SIG-M5 treated with dmso at 0.1 percent for 504 hours (cell line): ENCODE measurements around the gene SEC14L5.

Experiments
- DNase-seq: peaks from one replicate; lab custom pipeline; 2025; ENCODE audit not compliant: unreplicated experiment; lab: John Stamatoyannopoulos, UW

SEC14L5 gene

DNA sequence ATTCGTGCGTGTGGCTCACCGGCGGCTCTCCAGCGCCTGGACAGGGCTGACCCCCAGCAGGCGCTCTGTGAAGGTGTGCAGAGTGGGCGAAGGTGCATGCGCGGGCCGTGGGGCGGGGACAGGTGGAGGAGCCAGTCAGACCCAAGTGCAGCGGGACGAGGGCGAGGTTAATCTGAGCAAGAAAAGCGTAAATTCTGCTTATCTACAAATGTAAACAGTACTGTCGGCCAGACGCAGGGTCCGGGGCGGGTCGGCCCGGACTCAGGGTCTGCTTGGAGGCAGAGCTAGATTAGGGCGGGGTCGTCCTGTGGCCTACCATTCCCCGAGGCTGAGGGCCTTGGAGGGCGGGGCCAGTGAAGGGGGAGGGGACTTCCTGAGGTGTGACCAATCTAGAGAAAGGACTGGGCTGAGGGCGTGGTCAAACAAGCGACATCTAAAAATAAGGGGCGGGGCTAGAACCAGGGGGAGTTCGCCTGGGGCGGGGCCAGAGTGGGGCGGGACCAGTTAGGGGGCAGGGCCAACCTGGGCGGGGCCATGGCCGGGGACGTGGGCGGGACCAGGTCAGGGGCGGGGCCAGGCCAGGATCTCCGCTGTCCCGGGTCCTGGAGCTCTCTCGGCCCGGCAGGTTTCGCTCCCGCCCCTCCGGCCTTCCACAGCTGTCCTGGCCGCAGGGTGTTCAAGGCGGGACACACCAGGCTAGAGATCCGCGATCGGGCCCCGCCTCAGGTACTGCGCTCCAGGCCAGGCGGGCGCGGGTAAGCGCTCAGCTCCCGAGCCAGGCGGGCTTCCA, at the start of gene SEC14L5:
SEC14L5 (plus strand) TSS at position 611 of the 790 bp plus-strand sequence. CDS start 994 bp downstream, outside the sequence.
- peak; percentile 95 for DNase-seq

DNA sequence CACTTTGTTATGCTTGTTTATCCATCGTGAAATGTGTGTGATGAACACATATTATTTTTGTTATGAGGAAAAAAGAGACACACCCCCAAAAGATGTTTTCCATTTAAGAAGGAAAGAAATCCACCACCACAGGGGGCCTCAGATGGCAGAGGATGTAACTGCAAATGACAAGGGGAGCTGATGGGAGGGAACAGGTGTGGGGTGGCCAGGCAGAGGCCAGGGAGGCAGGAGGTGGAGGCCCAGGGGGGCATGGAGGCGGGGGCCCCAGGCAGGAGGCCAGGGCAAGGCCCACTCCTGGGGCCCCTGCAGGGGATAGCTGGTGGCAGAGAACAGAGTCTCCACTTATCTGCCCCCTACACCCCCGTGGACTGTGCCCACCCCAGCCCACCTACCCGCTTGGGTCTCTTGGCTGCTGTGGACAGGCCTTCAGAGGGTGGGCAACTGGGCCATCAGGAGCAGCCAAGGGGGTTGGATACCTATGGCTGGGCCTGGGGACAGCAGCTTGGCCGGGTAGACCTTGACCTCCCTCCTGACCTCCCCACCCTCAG, 49.2 kb upstream of the SEC14L5 start:
- no peak for DNase-seq

DNA sequence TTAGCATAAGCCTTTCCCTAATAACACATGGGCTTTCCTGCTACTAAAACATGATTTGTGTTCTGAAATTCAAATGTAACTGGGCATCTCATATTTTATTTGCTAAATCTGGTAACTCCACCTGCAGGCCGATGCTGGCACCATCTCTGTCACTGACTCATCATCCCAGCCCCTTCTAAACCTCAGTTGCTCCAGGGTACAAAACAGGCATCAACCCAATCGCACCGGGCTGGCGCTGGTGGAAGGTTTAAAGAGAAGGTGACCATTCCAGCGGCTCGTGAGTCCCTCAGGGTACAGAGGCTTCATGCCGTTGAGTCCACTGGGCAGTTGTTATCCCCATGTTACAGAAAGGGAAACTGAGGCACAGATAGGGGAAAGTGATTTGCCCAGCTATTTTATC, 48.3 kb upstream of the SEC14L5 start:
- DNase-seq = no peak

DNA sequence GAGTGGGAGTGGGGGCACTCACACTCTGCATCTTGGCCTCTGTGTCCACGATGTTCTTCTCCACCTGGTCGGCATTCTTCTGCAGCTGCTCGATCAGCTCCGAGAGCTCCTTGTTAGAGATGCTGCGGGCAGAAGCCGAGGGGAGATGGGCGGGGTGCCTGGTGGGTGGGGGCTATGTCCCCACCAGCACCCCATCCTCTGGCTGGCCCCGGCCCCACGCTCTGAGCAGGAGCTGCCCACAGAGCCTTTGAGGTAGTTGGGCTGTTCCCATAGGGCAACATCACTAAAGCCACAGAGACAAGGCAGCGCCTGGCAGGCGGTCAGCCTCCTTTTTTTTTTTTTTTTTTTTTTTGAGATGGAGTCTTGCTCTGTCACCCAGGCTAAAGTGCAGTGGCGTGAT, 47.3 kb upstream of the SEC14L5 start:
- DNase-seq = no peak

DNA sequence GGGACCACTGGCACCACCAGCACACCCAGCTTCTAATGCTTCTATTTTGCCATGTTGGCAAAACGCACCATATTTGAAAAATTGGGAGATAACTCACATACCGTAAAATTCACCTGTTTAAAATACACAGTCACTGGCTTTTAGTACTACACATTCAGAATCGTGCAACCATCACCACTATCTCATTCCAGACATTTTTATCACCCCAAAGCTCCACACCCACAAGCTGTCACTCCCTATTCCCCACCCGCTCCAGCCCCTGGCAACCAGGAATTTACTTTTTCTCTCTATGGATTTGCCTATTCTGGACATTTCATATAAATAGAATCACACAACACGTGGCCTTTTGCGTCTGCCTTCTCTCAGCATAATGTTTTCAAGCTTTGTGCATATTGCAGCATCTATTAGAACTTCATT, 46.2 kb upstream of the SEC14L5 start:
- DNase-seq = no peak

DNA sequence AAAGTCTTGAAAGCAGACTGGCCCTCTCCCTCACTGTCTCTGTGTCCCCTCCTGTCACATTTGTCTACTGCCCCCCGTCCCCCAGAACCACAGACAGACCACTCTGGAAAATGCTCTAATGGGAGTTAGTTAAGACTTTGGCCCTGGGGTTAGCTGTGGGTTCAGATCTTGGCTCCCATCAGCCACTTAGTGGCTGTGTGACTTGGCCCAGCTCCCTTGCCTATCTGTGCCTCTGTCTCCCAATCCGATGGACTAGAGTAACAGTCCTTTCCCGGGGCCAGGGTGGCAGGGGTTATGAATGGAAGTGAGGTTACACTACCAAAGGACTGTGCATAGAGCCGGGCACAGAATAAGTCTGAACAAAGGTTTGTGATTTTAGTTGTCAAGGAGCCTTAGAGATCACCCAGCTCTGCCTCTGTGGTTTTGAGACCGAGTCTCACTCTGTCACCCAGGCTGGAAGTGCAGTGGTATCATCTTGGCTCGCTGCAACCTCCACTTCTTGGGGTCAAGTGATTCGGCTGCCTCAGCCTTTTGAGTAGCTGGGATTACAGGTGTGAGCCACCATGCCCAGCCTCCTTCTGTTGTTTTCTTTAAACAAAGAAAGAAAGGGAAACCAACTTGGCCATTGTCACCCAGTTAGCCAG, 44.9 kb upstream of the SEC14L5 start:
- DNase-seq = no peak

DNA sequence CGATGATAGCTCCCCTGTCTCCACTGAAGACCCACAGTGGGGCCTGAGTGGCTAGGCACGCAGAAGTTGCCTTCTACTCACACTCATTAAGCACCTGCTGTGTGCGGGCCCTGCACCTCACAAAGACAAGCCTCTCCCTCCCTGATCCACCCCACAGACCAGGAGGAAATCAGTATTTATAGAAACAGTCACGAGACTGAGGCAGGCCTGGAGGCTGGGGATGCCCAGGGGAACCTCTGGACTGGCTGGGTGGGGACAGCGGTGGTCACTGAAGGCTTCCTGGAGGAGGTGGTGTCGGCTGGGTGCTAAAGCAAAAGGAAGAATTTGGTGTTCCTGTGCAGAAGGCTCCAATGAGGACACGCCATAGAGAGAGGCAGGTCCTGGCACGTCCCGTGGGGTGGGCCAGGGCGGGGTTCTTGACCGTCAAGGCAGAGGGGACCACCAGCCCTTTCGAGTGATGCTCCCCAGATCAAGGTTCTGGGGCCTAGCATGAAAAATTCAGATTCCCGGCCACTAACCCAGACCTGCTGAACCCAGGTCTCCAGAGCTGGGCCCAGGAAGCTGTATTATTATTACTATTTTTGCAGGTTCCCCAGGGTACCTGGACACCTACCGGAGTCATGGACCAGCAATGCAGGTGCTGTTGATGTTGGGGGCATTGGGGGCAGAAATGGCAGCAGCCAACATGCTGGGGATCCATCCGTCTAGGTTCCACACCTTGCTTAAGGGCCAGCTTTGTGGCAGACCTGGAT, 44.2 kb upstream of the SEC14L5 start:
- no peak for DNase-seq

DNA sequence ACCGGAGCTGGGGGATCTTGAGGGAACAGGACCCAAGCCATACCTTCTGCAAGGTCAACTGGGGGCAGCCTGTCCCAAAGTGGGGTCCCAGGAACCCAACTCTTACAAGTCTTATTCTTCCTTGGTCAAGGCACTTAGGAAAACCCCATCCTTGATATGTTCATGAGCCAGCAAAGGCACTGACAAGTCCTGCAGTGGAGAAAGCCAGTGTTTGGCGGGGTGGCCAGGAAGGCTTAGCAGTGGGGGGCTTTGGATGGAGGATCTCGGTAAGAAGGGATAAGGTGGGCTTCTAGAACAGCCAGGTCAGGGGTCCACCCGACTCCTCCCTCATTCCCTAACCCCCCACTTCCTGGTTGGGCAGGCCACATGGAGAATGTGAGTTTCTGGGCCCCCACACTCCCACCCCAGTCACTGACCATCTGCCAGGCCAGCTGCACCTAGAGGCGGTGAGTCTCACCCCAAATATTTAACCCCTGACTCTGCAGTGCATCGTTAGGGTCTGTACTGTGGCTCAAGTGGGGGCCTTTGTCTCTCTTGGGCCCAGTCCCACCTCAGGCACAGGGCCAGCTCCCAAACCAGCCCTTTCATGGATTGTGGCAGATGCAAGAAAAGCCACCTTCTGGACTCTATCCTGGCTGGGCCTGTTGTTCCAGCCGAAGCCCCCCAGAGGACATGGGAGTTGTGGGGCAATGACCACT, 43.5 kb upstream of the SEC14L5 start:
- DNase-seq = no peak

DNA sequence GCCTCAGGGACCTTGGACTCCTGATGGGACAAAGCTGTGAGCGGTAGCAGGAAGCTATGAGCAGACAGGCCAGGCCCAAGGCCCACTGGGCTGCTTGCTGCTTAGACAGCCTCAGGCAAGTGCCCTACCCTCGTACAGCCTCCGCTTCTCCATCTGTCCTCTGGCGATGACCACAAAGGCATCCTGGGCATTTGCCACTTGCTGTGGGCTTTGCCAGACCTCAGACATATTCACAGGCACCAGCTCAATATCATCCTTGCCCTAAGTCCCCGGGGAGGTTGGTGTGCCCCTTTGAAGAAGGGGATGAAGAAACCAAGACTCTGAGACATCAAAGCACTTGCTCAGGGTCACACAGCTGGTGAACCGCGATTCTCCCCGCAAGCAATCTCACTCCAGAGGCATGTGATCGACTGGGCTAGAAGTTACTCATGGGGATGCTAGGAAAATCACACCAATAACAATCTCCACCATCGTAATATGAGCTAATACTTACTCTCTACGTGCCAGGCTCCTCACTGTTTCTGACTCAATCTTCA, 42.8 kb upstream of the SEC14L5 start:
- DNase-seq = no peak

DNA sequence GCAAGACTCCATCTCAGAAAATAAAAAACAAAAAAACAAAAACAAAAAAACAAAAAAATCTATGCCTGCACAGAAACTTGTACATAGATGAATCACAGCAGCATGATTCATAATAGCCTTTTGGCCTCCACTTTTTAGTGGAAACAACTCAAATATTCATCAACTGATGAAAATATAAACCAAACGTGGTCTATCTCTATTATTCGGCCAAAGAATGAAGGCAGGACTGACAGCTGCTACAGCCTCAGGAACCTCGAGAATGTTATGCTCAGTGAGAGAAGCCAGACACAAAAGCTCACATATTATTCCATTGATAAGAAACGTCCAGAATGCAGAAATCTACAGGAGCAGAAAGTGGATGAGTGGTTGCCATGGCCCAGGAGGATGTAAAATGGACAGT, 41.0 kb upstream of the SEC14L5 start:
- DNase-seq = no peak

DNA sequence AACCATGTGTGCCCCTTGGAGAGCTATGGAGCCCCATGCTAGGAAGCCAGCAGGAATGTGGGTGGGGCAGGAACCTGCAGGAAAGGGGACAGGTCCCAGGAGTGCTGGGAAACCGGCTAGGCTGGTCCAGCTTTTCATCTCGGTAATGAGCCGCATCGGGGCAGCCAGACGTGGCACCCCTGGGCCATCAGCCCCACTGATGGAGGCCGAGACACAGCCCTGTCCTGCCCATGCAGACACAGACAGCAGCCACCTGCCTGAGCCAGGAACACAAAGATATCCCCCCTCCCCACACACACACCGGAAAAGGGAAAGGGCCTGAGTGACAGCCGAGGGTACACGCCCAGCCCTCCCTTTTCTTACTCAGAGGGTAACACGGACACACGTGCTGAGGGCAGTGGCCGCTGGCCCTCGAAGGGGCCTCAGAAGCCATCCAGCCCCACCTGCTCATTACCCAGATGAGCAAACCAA, 39.3 kb upstream of the SEC14L5 start:
- DNase-seq = peak; percentile 36

DNA sequence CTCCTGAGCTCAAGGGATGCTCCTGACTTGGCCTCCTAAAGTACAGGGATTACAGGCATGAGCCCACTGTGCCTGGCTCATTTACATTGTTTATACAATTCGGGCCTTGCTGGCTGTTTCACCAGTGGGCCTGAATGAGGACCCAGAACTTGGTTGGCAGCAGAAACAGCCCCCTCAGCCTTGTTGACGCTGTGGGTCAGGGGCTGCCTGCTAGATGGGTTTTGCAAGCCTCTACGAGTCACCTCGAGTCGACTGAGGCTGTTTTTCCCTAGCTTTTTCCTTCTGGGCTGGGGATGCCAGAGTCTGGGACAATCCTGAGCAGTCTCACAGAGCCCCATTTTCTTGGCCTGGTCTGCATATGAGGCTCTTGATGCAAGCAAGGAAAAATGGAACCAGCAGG, 37.3 kb upstream of the SEC14L5 start:
- DNase-seq = no peak

DNA sequence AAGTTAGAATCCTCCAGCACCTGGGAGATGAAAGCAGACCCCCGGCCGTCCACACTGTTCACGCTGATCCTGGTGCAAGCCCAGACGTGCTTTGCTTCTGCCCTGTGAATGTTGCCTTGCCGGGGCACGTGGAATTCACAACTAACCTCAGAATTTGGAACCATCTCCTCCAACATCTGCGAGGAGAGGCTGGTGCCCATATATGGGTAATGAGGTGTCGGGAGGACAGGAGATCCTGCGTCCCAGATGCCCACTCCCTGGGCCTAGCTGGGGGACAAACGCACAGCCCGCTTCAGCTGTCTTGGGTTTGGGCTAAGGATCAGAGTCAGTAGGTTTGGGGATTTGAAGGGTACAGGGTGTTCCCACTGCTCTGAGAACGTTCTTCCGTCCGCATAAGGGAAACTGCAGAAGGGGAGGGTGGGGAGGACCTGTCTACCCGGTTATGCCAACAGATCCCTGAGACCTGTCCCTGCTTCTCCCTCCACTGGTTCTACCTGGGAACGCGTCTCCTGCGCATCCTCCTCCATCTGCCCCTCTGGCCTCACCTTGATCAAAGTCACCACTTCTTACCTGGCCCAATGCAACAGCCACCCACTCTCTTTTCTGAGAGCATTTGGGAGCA, 35.3 kb upstream of the SEC14L5 start:
- DNase-seq = no peak

DNA sequence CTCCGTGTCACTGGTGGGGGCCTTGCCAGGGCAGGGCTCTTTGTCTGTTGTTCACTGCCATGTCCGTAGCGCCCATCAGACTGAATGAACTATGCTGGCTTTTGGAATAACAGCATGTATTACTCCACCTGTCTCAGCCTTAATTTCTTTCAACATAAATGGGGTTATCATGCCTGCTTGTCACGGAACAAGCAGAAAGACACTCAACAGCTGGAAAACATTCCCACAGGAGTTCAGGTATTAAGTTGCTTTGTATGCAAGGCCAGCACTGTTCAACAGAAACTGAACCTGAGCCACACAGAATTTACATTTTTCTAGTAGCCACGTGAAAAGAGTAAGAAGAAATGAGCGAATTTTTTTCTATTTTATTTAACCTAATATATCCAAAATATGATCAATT, 34.3 kb upstream of the SEC14L5 start:
- DNase-seq = no peak

DNA sequence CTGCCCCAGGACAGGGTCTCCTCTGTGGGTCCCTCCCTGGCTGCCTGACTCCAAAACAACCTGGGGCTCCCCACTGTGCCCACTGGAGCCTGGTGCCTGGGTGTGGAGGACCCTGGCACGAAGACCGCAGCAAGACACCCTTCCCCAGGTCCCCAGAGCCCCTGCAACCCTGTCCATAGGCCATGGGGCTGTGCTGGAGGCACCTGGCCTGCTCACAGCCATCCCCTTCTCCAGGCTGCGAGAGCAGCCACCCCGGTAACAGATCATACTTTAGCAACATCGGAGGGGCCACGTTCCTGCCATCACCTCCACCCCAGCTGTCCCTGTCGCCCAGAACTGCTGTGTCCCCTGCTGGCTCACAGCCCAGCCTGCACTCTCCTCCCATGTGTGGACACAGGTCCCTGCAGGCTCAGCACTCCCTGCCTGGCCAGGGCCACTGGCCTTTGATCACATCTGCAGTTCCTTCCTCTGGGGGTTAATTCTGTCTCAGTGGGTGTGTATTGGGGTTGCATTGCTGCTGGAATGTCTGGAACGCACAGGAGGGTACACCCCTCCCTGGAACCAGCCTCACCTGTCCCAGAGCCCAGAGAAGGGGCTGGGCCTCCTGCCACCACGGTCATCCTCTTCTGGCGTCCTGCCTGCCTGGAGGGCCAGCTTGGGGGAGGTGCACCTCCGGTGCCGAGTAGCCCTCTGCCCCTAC, 33.4 kb upstream of the SEC14L5 start:
- no peak for DNase-seq

DNA sequence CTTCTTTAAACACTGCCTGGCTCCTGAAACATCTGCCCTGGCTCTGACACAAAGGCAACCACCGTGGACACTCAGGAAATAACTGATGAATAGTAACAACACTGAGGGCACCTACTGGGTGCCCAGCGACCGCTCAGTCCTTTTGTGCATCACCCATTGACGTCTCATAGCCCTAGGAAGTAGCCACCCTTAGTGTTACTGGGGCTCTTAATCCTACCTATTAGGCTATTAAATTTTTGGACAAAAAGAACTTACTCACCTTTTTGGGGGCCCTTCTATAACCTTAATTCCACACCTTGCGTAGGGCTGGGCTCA, 32.9 kb upstream of the SEC14L5 start:
- DNase-seq = no peak

DNA sequence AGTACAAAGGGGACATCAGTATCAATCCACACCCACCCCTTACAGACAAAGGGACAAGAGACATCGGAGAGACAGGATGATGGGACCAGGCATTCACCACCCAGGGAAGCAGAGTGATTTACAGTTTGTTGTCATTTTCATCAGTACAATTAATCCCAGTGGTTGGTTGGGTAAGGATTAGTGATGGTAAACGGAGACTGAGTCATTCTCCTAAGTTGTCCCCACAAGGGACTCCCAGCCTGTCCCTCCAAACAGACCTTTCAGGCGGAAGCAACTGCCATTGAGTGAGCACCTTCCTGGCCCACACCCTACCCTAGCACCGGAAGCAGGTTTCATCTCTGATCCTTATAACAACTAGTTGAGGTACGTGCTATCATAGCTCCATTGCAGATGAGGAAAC, 32.3 kb upstream of the SEC14L5 start:
- DNase-seq = no peak

DNA sequence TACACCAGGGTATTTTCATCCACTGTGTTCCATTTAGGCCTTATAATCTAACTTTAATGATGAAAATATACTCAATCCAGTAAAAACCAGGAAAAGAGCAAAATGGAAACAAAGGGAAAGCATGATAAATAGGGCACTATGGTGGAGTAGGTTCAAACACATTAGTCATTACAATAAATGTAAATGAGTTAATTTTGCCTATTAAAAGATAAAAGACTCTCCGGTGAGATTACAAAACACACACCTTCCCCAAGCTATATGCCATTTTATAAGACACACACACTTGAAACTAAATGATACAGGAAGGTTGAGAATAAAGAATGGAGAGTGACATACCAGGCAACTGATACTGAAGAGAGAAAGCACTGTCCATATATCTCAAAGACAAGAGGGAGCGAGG, 31.2 kb upstream of the SEC14L5 start:
- no peak for DNase-seq

DNA sequence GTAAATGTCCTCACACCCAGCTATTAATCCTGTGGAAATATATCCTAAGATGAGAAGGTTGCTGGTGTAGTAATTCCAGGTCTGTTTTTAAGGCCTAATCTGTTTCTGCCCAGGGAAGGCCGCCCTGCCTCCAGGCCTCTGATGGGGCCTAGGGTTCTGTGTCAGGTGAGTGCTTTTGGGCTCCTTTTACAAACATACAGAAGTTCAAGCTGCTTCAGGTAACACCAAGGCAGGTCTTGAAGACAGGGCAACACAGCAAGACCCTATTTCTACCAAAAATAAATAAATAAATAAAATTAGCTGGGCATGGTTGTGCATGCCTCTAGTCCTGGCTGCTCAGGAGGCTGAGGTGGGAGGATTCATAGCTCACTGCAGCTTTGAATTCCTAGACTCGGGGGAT, 30.5 kb upstream of the SEC14L5 start:
- no peak for DNase-seq

DNA sequence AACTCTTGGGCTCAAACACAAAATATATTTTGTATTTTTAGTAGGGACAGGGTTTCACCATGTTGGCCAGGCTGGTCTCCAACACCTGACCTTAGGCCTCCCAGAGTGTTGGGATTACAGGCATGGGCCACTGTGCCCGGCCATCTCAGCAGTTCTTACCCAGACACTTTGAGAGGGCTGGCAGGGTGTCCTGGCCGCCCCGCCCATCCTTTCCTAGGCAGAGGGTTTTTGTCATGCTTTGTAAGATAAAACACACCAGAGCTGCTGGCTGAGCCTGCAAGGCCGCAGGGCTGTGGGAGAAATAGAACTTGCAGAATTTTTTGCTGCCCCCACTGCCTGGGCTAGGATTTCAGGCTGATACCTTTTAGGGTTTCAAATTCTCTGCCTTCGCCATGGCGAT, 29.9 kb upstream of the SEC14L5 start:
- no peak for DNase-seq
